ENCODE results near the gene SCUBE1. TPM values are rescaled to one million over a fixed set of nuclear protein-coding genes. Genes with fewer than 3 reads are reported as not detected.
A peak's percentile ranks its signal among the peaks of the same experiment; 100 is the strongest.

Gene SCUBE1
- total RNA-seq, 1 experiment from 2014 or later, result not detected

GRCh38 chr22:43351966-43352345 is 8.8 kb upstream of the SCUBE1 start:
- no TSS peak for BruUV-seq (replicated peaks)

DNA sequence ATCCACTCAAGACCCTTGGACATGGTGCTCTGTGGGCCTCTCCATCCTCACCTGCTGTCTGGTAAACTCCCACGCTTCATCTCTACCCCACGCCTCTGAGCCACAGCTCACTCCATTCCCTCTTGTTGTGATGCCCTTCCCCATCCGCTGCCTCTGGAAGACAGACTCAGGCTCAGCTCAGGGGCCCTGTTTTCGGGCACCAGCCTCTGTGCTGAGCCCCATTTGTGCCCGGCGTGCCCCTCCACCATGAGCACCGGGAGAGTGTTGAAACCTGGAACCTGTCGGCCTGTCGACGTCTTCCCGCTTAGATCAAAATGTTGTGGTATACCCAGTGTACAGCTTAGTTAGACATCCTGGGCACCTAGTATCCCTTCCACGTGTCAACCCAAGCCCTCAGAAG is 6.5 kb upstream of the SCUBE1 start:
- Histone ChIP-seq H3F3A (ENCODE audit: insufficient read depth, low read depth) (no peaks in the 10 kb centered on the region), H3K4me3 (no peak overlapping the region), H3K4me1 (replicated peaks; ENCODE audit: insufficient read depth) (no peaks in the 10 kb centered on the region), H3K79me2 (ENCODE audit: low read depth) (no peaks in the 10 kb centered on the region), H3K36me3 (ENCODE audit: low read depth) (no peaks in the 10 kb centered on the region), H3K27me3 (ENCODE audit: insufficient read depth, low read depth) (peaks cover 82% of the 10 kb centered on the region), H4K20me1 (ENCODE audit: insufficient read depth) (no peaks in the 10 kb centered on the region), H3K4me2 (no peak overlapping the region), H3K9me3 (ENCODE audit: insufficient read depth, low read depth) (no peaks in the 10 kb centered on the region), H3K27ac (no peak overlapping the region), H2AFZ (no peak overlapping the region), H3K9me2 (ENCODE audit: insufficient read depth) (no peaks in the 10 kb centered on the region)
- TF ChIP-seq, protein P1, sequence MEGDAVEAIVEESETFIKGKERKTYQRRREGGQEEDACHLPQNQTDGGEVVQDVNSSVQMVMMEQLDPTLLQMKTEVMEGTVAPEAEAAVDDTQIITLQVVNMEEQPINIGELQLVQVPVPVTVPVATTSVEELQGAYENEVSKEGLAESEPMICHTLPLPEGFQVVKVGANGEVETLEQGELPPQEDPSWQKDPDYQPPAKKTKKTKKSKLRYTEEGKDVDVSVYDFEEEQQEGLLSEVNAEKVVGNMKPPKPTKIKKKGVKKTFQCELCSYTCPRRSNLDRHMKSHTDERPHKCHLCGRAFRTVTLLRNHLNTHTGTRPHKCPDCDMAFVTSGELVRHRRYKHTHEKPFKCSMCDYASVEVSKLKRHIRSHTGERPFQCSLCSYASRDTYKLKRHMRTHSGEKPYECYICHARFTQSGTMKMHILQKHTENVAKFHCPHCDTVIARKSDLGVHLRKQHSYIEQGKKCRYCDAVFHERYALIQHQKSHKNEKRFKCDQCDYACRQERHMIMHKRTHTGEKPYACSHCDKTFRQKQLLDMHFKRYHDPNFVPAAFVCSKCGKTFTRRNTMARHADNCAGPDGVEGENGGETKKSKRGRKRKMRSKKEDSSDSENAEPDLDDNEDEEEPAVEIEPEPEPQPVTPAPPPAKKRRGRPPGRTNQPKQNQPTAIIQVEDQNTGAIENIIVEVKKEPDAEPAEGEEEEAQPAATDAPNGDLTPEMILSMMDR (conservative IDR thresholded peaks at IDR 0.05), result no peak
- no peak for TF ChIP-seq EZH2 (IDR thresholded peaks at IDR 0.05; ENCODE audit: low read depth)
- POLR2A ChIA-PET (ENCODE audit: unreplicated experiment), result no interaction called here
- BruUV-seq (replicated peaks), result no TSS peak
- intact Hi-C loops (cut with micrococcal nuclease; ENCODE audit: unreplicated experiment), result no loop called here
- CTCF ChIA-PET, result no interaction called here
- no peak for DNase-seq

More at GRCh38 chr22:43351966-43352345, 8.8 kb upstream of the SCUBE1 start:
- H3K79me2 ChIP-seq (ENCODE audit: low read depth), result no peaks in the 10 kb centered on the region
- no peaks in the 10 kb centered on the region for H3K9me2 ChIP-seq (ENCODE audit: insufficient read depth)
- H3K4me2 ChIP-seq, result no peak overlapping the region
- H3F3A ChIP-seq (ENCODE audit: insufficient read depth, low read depth), result no peaks in the 10 kb centered on the region
- H3K9me3 ChIP-seq (ENCODE audit: insufficient read depth, low read depth), result no peaks in the 10 kb centered on the region
- H3K27ac ChIP-seq, result no peak overlapping the region
- peaks cover 80% of the 10 kb centered on the region for H3K27me3 ChIP-seq (ENCODE audit: insufficient read depth, low read depth)
- CTCF ChIA-PET, result interaction anchor here (0.6 kb wide), 1 partner anchor 15 kb away, joined by 10 read pairs; no protein-coding TSS in a partner anchor
- intact Hi-C loops (cut with micrococcal nuclease; ENCODE audit: unreplicated experiment), result no loop called here
- H3K4me1 ChIP-seq (replicated peaks; ENCODE audit: insufficient read depth), result no peaks in the 10 kb centered on the region
- H2AFZ ChIP-seq, result no peak overlapping the region
- TF ChIP-seq, protein P1 (conservative IDR thresholded peaks at IDR 0.05), result no peak
- no peak for TF ChIP-seq EZH2 (IDR thresholded peaks at IDR 0.05; ENCODE audit: low read depth)
- H3K36me3 ChIP-seq (ENCODE audit: low read depth), result no peaks in the 10 kb centered on the region
- no peaks in the 10 kb centered on the region for H4K20me1 ChIP-seq (ENCODE audit: insufficient read depth)
- no peak for DNase-seq
- H3K4me3 ChIP-seq, result no peak overlapping the region
- POLR2A ChIA-PET (ENCODE audit: unreplicated experiment), result no interaction called here

GRCh38 chr22:43346521-43346929 is 3.4 kb upstream of the SCUBE1 start:
- ChIA-PET POLR2A (ENCODE audit: unreplicated experiment) (no interaction called here), CTCF (interaction anchor here (0.9 to 2.4 kb wide), 6 partner anchors 11 to 117 kb away, joined by 3 to 37 read pairs (median 4); no protein-coding TSS in a partner anchor)
- no peaks in the 10 kb centered on the region for H3F3A ChIP-seq (ENCODE audit: insufficient read depth, low read depth)
- no peak overlapping the region for H2AFZ ChIP-seq
- H3K4me1 ChIP-seq (replicated peaks; ENCODE audit: insufficient read depth), result no peaks in the 10 kb centered on the region
- no peak overlapping the region for H3K27ac ChIP-seq
- no peaks in the 10 kb centered on the region for H3K79me2 ChIP-seq (ENCODE audit: low read depth)
- TF ChIP-seq, protein P1 (conservative IDR thresholded peaks at IDR 0.05), result peak; percentile 74
- no peak for TF ChIP-seq EZH2 (IDR thresholded peaks at IDR 0.05; ENCODE audit: low read depth)
- intact Hi-C loops (cut with micrococcal nuclease; ENCODE audit: unreplicated experiment), result loop anchor here (1.0 kb wide), 2 partner anchors 72 to 115 kb away; no protein-coding TSS in a partner anchor
- H3K9me3 ChIP-seq (ENCODE audit: insufficient read depth, low read depth), result no peaks in the 10 kb centered on the region
- no peak overlapping the region for H3K4me2 ChIP-seq
- no peaks in the 10 kb centered on the region for H4K20me1 ChIP-seq (ENCODE audit: insufficient read depth)
- H3K9me2 ChIP-seq (ENCODE audit: insufficient read depth), result no peaks in the 10 kb centered on the region
- BruUV-seq (replicated peaks), result no TSS peak
- DNase-seq, result peak in 1 of 2 experiments; percentile 66
- H3K4me3 ChIP-seq, result no peak overlapping the region
- H3K36me3 ChIP-seq (ENCODE audit: low read depth), result no peaks in the 10 kb centered on the region
- H3K27me3 ChIP-seq (ENCODE audit: insufficient read depth, low read depth), result peaks cover 64% of the 10 kb centered on the region

Data from PC-9 (cell line).